AG09319 (cell line): ENCODE measurements around the gene ZC3H13.

Experiments
- DNase-seq: peaks from one replicate; pipeline ENCODE4 v3.0.0-alpha.2; 2010; ENCODE audit warnings: low read depth; ENCODE audit errors: extremely low read depth
- TF ChIP-seq, protein P1 (sequence below): IDR thresholded peaks from 2 replicates; pipeline ENCODE4 v1.5.1; 2011; ENCODE audit warnings: low read depth, mild to moderate bottlenecking, inconsistent platforms, low read length, moderate library complexity

ZC3H13 gene

DNA sequence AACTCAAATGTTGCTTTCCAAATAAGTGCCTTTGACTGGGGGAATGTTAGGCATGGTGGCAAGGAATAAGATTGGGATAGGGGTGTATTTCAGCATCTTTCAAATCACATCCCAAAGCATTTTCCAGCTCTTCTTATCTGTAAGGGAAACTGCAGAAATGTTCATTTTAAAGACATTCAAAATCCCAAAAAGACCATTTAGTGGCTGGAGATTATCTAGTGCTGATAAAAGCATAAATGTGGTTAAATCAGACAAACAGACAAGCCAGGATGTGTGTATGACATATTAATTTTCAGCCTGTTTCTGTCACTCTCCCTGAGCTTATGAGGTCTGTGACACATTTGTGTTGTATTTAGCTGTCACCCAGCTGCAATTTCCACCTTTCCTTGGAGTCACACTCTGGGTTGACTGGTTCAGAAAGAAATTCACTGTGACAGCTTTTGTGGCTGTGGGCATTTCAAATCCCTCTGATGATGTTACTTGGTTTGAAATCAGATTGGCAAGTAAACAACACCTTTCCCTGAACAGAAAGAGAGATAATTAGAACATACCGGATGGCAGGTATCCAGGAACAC, 131.3 kb downstream of the ZC3H13 start:
- DNase-seq = no peak
- TF ChIP-seq, protein P1, sequence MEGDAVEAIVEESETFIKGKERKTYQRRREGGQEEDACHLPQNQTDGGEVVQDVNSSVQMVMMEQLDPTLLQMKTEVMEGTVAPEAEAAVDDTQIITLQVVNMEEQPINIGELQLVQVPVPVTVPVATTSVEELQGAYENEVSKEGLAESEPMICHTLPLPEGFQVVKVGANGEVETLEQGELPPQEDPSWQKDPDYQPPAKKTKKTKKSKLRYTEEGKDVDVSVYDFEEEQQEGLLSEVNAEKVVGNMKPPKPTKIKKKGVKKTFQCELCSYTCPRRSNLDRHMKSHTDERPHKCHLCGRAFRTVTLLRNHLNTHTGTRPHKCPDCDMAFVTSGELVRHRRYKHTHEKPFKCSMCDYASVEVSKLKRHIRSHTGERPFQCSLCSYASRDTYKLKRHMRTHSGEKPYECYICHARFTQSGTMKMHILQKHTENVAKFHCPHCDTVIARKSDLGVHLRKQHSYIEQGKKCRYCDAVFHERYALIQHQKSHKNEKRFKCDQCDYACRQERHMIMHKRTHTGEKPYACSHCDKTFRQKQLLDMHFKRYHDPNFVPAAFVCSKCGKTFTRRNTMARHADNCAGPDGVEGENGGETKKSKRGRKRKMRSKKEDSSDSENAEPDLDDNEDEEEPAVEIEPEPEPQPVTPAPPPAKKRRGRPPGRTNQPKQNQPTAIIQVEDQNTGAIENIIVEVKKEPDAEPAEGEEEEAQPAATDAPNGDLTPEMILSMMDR = no peak

DNA sequence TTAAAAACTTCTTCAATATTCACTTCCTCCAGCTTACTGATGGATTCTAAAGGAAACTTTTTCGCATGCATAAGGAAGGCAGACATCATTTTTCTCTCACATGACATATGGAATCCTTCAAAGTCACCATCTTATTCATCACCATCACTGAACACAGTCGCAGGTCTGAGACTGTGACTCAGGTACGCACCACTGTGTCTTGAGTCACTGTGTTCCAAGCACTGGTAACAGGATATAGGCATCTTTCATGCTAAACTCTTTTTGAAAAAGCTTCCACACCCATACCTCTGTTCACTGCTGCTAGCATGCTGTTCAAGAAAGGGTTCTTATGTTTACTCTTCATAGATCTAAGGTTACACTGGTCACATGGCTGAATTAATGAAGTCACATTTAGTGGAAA, 133.9 kb downstream of the ZC3H13 start:
- TF ChIP-seq, protein P1 = no peak

DNA sequence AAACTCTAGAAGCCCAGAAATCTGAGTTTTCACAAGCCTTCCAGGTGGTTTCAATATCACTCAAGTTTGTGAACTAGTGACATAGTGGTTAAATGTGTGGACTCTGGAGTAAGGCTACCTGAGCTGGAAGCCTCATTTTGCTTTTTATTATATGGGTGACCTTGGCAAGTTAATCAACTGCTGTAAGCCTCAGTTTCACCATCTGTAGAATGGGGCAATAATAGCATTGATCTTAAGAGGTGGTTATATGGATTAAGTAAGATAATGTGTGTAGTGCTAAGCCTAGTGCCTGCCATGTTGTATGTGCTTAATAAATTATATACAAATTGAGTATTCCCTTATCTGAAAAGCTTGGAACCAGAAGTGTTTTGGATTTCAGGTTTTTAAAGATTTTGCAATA, 135.5 kb downstream of the ZC3H13 start:
- TF ChIP-seq, protein P1 = no peak
- DNase-seq = no peak

More for the DNA sequence above, 133.9 kb downstream of the ZC3H13 start:
- DNase-seq = no peak

DNA sequence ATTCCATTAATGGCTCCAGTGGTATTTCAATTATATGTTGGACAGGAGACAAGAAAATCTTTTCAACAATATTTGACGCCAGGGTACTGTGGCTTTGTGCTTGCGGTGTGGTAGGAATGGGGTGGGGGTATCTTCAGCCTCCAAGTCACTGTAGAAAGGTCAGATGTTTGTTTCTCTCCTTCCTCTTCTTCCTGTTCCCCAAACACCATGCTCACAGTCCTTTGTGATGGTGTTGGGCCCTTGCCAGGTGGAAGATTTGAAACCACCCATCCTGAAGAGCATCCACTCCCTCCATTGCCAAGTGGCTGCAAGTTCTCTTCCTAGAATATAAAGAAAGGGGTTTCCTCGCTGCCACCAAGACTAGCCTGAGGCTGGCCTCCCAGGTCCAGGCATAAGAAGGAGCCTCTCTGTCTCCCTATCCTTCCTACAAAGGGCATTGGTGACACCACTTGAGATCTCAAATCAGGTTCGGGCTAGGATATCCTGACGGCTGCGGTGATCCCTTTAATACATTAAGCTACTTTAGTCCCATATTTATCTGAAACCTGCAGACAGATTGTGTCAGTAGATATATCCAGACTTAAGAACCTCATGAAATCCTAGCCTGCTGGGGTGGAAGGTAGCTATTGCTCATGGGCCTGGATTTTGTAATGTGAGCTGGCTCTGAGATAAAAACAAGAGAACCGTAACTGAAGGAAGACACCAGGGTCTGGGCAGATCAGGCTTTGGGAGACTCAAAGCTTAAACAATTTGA, 136.7 kb downstream of the ZC3H13 start:
- TF ChIP-seq, protein P1 = no peak
- DNase-seq = no peak

DNA sequence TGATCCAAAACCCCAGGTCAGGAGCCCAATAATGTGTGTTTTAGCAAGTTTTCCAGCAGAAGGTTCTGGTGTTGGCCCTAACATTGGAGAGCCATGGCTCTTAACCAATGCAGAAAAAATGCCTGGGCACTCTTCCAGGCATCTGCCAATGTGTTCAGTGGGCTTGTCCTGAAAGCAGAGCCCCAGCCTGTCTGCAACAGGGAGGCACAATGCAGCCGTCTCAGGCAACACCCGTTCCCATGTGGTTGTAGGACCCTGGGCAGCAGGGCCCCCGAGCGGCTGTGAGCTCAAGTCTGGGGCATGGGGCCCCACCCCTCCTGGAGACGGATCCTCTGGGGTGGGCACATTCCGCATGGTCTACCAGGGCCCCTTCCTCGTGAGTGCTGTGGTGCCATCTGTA, 142.9 kb downstream of the ZC3H13 start:
- TF ChIP-seq, protein P1 = no peak
- DNase-seq = no peak

DNA sequence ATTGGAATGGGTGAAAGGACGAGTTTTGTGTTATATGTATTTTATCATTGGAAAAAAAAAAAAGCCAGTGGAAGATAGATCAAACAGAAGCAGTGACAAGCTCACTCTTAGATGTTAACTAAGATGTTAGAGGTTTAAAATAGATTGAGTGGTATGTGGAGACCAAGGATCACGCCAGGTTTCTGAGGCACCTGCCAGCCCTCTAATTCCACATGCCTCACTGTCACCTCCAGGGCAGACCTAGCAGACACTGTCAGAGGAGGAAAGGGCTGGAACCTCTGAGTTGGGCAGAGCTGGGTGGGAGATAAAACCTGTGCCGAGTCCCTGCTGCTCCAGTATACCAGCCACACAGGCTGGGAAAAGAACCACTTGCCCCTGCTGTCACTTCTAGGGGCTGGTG, 143.5 kb downstream of the ZC3H13 start:
- no peak for DNase-seq
- TF ChIP-seq, protein P1 = no peak

DNA sequence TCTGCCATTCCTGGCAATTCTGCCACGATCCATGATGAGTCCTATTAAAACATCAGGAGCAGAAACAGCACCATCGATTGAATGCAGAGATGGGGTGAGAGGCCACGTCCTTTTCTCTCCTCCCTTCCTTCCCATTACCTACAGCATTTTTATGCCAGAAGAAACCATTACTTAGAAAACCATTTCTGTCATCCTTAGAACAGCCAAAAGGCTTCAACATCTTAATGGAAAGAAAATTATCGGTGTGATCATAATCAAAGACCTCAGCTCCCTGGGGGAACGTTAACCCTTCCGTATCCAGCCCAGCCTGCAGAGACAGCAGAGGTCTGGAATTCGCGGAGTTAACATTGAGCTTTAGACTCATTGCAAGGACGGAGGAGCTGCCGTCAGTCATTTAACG, 145.0 kb downstream of the ZC3H13 start:
- TF ChIP-seq, protein P1 = no peak

More for the DNA sequence above, 145.0 kb downstream of the ZC3H13 start:
- no peak for DNase-seq
